ENCODE measurements around the gene SFRP2.

The SFRP2 gene

DNA sequence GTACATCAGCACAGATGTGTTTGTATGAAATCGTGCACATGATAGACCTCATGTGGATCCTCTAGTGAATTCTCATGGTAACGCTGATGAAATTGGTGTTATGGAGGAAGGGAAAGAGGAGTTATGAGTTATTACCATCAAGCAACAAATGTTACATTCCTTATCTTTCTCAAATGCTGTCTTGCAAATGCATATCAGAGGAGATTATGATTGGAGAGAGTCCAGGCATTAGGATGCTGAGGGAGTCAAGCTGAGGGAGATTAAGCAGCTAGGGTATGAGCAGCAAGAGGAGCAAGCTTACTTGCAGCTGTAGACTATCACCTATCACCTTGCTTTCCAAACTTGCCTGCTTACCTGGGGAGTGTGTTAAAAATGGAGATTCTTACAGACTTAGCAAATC is 36.8 kb upstream of the SFRP2 start:
- no peak for DNase-seq (ENCODE audit: low read depth)
- H3K4me3 ChIP-seq (ENCODE audit: low read depth, low read length): no peak overlapping the region
- TF ChIP-seq CTCF (IDR thresholded peaks at IDR 0.05; ENCODE audit: low read depth, low read length, missing control alignments): no peak

DNA sequence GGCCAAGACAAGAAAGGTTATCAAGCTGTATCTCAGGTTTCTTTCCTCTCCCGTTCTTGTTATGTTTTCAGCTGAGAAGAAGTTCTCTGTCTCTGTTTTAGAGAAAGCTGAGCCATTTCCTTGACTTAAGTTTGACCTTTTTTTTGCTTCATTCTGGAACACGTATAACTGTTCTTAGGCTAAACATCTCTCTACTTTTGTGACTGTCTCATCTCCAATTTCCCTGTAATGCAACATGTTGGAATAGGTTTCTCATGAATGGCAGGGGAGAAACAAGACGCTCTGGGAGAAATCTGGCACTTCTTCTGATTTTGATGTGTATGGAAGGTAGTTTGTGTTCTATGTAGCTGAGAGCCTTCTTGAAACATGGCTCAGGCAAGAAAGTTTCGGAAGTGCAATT is 36.2 kb upstream of the SFRP2 start:
- DNase-seq (ENCODE audit: low read depth): no peak
- no peak for TF ChIP-seq CTCF (IDR thresholded peaks at IDR 0.05; ENCODE audit: low read depth, low read length, missing control alignments)
- H3K4me3 ChIP-seq (ENCODE audit: low read depth, low read length): no peak overlapping the region

DNA sequence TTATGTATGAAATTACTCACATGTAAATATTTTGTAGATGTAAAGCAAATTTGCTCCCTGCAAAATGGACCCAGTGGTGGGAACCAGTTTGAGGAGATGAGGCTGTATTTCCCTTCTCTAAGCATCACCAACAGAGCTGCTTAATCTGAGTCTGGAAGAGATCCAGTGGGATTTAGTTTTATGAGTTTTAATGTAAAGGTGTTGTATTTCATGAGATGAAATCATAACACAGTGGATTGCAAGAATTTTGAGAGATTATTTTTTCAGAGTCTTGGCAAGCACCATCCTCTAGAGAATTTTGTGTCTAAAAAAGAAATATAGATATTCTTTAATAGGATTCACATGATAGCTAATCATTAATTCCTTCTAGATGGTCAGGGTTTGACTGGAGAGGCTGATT is 35.6 kb upstream of the SFRP2 start:
- DNase-seq (ENCODE audit: low read depth): no peak
- no peak overlapping the region for H3K4me3 ChIP-seq (ENCODE audit: low read depth, low read length)
- TF ChIP-seq CTCF (IDR thresholded peaks at IDR 0.05; ENCODE audit: low read depth, low read length, missing control alignments): no peak

GRCh38 chr4:153823483-153823882 is 34.6 kb upstream of the SFRP2 start:
- no peak for DNase-seq (ENCODE audit: low read depth)
- H3K4me3 ChIP-seq (ENCODE audit: low read depth, low read length): no peak overlapping the region
- no peak for TF ChIP-seq CTCF (IDR thresholded peaks at IDR 0.05; ENCODE audit: low read depth, low read length, missing control alignments)

DNA sequence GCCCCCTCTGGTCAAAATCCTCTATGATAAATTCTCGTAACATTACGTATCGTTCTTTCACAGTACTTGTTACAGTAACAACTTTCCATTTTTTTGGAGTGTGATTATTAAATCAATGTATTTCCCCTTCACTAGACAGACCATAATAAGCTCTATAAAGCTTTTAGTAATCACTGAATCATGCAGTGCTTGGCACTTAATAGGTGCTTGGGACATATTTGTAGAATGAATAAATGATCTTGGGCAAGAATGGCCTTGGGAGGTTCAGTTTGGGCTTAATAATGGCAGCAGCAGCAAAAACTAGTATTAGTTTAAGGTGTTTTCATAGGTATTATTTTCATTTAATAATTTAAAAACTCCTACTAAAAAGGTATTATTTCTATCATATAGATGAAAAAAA is 33.4 kb upstream of the SFRP2 start:
- TF ChIP-seq CTCF (IDR thresholded peaks at IDR 0.05; ENCODE audit: low read depth, low read length, missing control alignments): no peak
- no peak overlapping the region for H3K4me3 ChIP-seq (ENCODE audit: low read depth, low read length)
- no peak for DNase-seq (ENCODE audit: low read depth)

- no peak for TF ChIP-seq CTCF (IDR thresholded peaks at IDR 0.05; ENCODE audit: low read depth, low read length, missing control alignments)
- DNase-seq (ENCODE audit: low read depth): no peak
- no peak overlapping the region for H3K4me3 ChIP-seq (ENCODE audit: low read depth, low read length)
Observed at GRCh38 chr4:153817466-153817865, 28.6 kb upstream of the SFRP2 start.

- TF ChIP-seq CTCF (IDR thresholded peaks at IDR 0.05; ENCODE audit: low read depth, low read length, missing control alignments): no peak
- no peak for DNase-seq (ENCODE audit: low read depth)
- H3K4me3 ChIP-seq (ENCODE audit: low read depth, low read length): no peak overlapping the region
Observed at GRCh38 chr4:153816542-153816941, 27.7 kb upstream of the SFRP2 start.

All from GM12864 (cell line).